ENCODE data around the gene NUP93. TPM values are rescaled to one million over a fixed set of nuclear protein-coding genes. Genes with fewer than 3 reads are reported as not detected.

Gene NUP93
- total and polyA plus RNA-seq, 10 donors = 29.2 to 102 (median 56.6) TPM

DNA sequence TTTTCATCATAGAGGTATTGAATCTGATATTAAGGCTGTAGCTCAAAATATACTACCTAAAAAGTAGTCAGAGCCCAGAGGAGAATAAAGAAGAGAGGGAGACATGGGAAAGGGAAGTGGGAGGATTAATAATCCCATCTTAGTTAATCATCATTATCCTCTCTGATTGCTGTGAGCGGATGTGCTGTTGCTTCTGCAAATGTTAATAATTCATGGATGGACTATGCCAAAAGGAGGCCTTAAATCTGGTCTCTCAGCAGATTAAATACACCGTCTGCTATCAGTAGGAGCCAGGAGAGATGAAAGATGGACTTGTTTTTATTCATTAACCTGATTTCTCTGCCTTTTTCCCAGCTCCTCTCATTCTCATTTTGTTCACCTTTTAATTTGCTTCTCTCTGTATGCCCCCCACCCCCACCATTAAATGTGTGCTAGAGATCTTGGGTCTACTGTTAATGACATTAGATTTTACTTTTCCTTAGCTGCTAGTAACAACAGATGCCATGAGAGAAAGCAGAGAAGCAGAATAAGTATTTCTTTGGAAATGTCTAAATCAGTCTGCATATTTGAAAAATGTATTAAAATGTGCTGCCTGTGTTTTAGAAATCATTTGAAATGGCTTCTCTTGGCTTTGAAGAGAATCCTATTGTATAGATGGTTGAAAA lies 44.2 kb downstream of the NUP93 start:
- intact Hi-C loops (cut with DNase I; ENCODE audit: low total_unique reads) = no loop called here
- no peak for DNase-seq
- Histone ChIP-seq H3K27ac (no peak overlapping the region), H3K4me3 (no peak overlapping the region), H3K27me3 (replicated peaks in 1 of 7) (no peaks in the 10 kb centered on the region), H3K9me3 (no peaks in the 10 kb centered on the region), H3K4me1 (peaks cover 0 to 48% (median 20%) of the 10 kb centered on the region in 6 donors), H3K36me3 (no peaks in the 10 kb centered on the region)
- TF ChIP-seq, protein P1, sequence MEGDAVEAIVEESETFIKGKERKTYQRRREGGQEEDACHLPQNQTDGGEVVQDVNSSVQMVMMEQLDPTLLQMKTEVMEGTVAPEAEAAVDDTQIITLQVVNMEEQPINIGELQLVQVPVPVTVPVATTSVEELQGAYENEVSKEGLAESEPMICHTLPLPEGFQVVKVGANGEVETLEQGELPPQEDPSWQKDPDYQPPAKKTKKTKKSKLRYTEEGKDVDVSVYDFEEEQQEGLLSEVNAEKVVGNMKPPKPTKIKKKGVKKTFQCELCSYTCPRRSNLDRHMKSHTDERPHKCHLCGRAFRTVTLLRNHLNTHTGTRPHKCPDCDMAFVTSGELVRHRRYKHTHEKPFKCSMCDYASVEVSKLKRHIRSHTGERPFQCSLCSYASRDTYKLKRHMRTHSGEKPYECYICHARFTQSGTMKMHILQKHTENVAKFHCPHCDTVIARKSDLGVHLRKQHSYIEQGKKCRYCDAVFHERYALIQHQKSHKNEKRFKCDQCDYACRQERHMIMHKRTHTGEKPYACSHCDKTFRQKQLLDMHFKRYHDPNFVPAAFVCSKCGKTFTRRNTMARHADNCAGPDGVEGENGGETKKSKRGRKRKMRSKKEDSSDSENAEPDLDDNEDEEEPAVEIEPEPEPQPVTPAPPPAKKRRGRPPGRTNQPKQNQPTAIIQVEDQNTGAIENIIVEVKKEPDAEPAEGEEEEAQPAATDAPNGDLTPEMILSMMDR (IDR thresholded peaks at IDR 0.05 in 8 of 11, conservative IDR thresholded peaks at IDR 0.05 in 3 of 11) = no peak
- WGBS, 5 donors = 76 to 90% (median 84%) methylated on average over 2 of the region's 2 CpGs

DNA sequence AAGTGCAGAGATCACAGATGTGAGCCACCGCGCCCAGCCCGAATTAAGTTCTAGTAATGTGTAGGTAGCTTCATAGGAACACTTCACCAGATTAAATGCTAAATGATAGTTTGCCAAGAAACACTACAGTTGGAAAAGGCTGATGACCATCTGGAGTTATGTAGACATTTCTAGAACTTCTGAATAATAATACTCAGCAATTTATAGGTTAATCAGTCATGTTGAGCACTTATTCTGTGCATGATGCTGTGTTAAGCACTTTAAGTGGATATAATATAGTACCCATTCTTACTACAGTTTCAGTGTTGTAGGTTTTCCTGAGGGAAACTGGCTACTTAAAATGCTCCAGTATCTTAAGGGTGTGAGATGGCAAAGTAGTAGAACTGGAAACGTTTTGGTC lies 45.2 kb downstream of the NUP93 start:
- Histone ChIP-seq H3K9me3 (no peaks in the 10 kb centered on the region), H3K4me3 (no peak overlapping the region), H3K27ac (no peak overlapping the region), H3K36me3 (no peaks in the 10 kb centered on the region), H3K4me1 (peaks cover 0 to 42% (median 17%) of the 10 kb centered on the region in 6 donors), H3K27me3 (replicated peaks in 1 of 7) (no peaks in the 10 kb centered on the region)
- no peak for DNase-seq
- 80 to 86% (median 84%) methylated on average over 4 of the region's 4 CpGs for WGBS, 5 donors
- TF ChIP-seq, protein P1 (IDR thresholded peaks at IDR 0.05 in 8 of 11, conservative IDR thresholded peaks at IDR 0.05 in 3 of 11) = no peak
- TF ChIP-seq POLR2AphosphoS5 (IDR thresholded peaks at IDR 0.05) = no peak
- intact Hi-C loops (cut with DNase I; ENCODE audit: low total_unique reads) = no loop called here

DNA sequence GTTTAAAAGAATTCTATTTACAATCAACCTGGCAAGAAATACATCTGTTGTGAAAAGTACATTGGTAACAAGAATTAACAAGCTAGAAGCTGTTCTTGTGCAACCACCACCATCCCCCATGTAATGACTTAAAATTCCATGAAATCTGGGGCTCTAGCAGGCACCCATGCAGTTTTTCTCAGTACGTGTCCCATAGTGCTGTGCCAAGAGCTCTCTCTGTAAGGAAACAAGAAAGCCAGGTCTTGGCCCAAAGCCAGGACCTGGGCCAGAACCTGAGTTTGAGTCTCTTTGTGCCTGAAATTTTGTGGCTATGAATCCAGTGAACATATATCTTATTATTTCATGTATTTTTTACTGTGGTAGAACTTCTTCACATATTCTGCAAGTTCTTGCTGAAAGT lies 46.6 kb downstream of the NUP93 start:
- 38 to 53% (median 52%) methylated on average over 1 of the region's 1 CpG for WGBS, 5 donors
- H3K27ac ChIP-seq = no peak overlapping the region
- H3K9me3 ChIP-seq = no peaks in the 10 kb centered on the region
- DNase-seq = no peak
- no peaks in the 10 kb centered on the region for H3K36me3 ChIP-seq
- H3K4me1 ChIP-seq = peaks cover 0 to 46% (median 13%) of the 10 kb centered on the region in 6 donors
- intact Hi-C loops (cut with DNase I; ENCODE audit: low total_unique reads) = no loop called here
- TF ChIP-seq POLR2A (IDR thresholded peaks at IDR 0.05) = no peak
- TF ChIP-seq POLR2AphosphoS5 (IDR thresholded peaks at IDR 0.05) = no peak
- TF ChIP-seq, protein P1 (IDR thresholded peaks at IDR 0.05 in 8 of 11, conservative IDR thresholded peaks at IDR 0.05 in 3 of 11) = no peak
- H3K4me3 ChIP-seq = no peak overlapping the region
- no peaks in the 10 kb centered on the region for H3K27me3 ChIP-seq (replicated peaks in 1 of 7)

DNA sequence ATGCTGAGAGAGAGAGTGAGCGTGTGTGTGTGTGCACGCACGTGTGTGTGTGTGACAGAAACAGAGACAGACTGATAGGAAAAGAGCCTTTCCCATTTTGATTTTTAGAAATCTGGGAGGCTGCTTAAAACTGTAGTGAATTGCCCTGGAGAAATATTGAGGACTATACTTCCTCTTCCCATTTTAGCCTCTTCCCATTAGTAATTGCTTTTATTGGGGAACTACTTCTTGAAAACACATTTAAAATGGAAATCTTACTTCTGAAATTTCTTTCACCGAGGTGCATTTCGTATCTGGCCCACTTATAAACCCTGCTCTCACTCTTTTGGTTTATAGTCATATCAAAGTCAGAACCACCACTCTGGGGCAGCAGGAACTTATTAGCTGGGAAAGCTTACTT lies 47.1 kb downstream of the NUP93 start:
- H3K27ac ChIP-seq = no peak overlapping the region
- DNase-seq = no peak
- peaks cover 0 to 41% (median 10%) of the 10 kb centered on the region in 6 donors for H3K4me1 ChIP-seq
- no peaks in the 10 kb centered on the region for H3K9me3 ChIP-seq
- WGBS, 5 donors = 82 to 89% (median 84%) methylated on average over 5 of the region's 5 CpGs
- H3K27me3 ChIP-seq (replicated peaks in 1 of 7) = no peaks in the 10 kb centered on the region
- no peak for TF ChIP-seq POLR2A (IDR thresholded peaks at IDR 0.05)
- TF ChIP-seq, protein P1 (IDR thresholded peaks at IDR 0.05 in 8 of 11, conservative IDR thresholded peaks at IDR 0.05 in 3 of 11) = no peak
- no peak for TF ChIP-seq POLR2AphosphoS5 (IDR thresholded peaks at IDR 0.05)
- intact Hi-C loops (cut with DNase I; ENCODE audit: low total_unique reads) = no loop called here
- no peak overlapping the region for H3K4me3 ChIP-seq
- no peaks in the 10 kb centered on the region for H3K36me3 ChIP-seq

Measured in spleen (tissue), 11 donors.